Upper lobe of left lung (tissue), 6 donors: ENCODE measurements around the gene CDCA8. TPM values are rescaled to one million over a fixed set of nuclear protein-coding genes. Genes with fewer than 3 reads are reported as not detected.
A peak's percentile ranks its signal among the peaks of the same experiment; 100 is the strongest.
"Not testable (repeated sequence)": the region's sequence is repeated elsewhere in the genome, so short reads cannot be mapped to it uniquely, and the experiment has no call there.

ENCODE experiments used
- ATAC-seq, 2 donors: fragments of 200-7000 bp; cut with Tn5 transposase; one replicate each; pipeline ENCODE4 v1.9.1; 2022; ENCODE audit warnings: mild to moderate bottlenecking in 2 of 2, moderate library complexity in 2 of 2; ENCODE audit not compliant: low FRiP score in 2 of 2
- DNase-seq, 2 donors: peaks; one replicate each; pipeline ENCODE4 v3.0.0-alpha.2; 2019 to 2020
- H3K27ac ChIP-seq, 4 donors: fragments of 200-600 bp; sonication (generic); one replicate each; pipeline ENCODE4 v1.5.1; 2016 to 2019
- H3K27me3 ChIP-seq, 4 donors: fragments of 200-600 bp; sonication (generic); one replicate each; pipeline ENCODE4 v1.5.1; 2017 to 2019
- H3K36me3 ChIP-seq, 4 donors: fragments of 200-600 bp; sonication (generic); one replicate each; pipeline ENCODE4 v1.5.1; 2016 to 2019
- H3K4me1 ChIP-seq, 4 donors: fragments of 200-600 bp; sonication (generic); one replicate each; pipeline ENCODE4 v1.5.1; 2018 to 2019
- H3K4me3 ChIP-seq, 4 donors: fragments of 200-600 bp; sonication (generic); one replicate each; pipeline ENCODE4 v1.5.1; 2017 to 2019; ENCODE audit warnings: mild to moderate bottlenecking in 2 of 4, moderate library complexity in 1 of 4
- H3K9me3 ChIP-seq, 4 donors: fragments of 200-600 bp; sonication (generic); one replicate each; pipeline ENCODE4 v1.5.1; 2018 to 2019
- EP300 ChIP-seq, 4 donors: sonication (generic); formaldehyde crosslinking; IDR thresholded peaks; one replicate each; pipeline ENCODE4 v1.5.1; 2017; ENCODE audit warnings: antibody characterized with exemption in 4 of 4, control low read depth in 2 of 4
- POLR2A ChIP-seq, 4 donors: fragments of 450-650 bp; IDR thresholded peaks; one replicate each; pipeline ENCODE4 v1.5.1; 2016 to 2017; ENCODE audit warnings: antibody characterized with exemption in 4 of 4, mild to moderate bottlenecking in 2 of 4
- POLR2AphosphoS5 ChIP-seq, 2 donors: sonication (generic); formaldehyde crosslinking; IDR thresholded peaks; one replicate each; pipeline ENCODE4 v1.5.1; 2017; ENCODE audit warnings: antibody characterized with exemption in 2 of 2
- WGBS, 2 donors: methylation state at CpG; one replicate each; pipeline ENCODE4 v1.1.5; 2017 to 2018; 5-methylcytosine and 5-hydroxymethylcytosine counted together
- total RNA-seq, 6 donors: library from RNA; depleted of rRNA in 4 of 6; stranded (reverse); fragments of >200 nt in 4 of 6; gene quantifications; one replicate each; pipeline versions ENCODE4 v1.1.0 to v1.2.1, GENCODE V29; 2016 to 2021
- TF ChIP-seq, protein P1 (sequence below), 6 experiments: fragments of 450-650 bp in 4 of 6; fragments of 200-600 bp in 2 of 6; sonication (generic) in 2 of 6; IDR thresholded peaks; one replicate each; pipeline ENCODE4 v1.5.1; 2016 to 2019; ENCODE audit warnings: antibody characterized with exemption in 6 of 6
- donor health status: DM: no; HTN: no; CAD: no; lungs with moderate emphysema.
- donor health status: DM: no; HTN: yes; CAD: no; lungs with severe emphysema.

The CDCA8 gene
- total RNA-seq, 6 donors from 2014 or later, result 0.89 to 2.0 (median 1.5) TPM; not detected in 1

DNA sequence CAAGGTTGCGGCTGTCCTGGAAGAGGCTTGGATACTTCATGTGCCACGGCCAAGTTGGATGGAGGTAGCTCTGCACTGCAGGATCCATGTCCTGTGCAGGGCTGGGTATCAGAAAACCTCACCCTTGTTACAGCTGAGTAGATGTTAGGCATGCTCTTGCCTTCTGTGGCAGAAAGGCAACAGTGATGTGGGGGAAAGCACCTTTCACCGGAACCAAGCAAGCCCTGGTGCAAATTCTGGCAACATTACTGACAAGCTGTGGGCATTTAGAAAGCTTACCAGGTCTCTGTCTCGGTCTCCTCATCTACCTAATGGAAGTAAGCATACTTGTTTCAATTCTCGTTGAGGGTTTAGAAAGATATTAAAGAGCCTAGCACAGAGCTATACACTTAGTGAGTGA is 14.5 kb upstream of the CDCA8 start:
- peaks cover 0 to 6% (median 3%) of the 10 kb centered on the region in 4 donors for H3K36me3 ChIP-seq
- DNase-seq (no peak), ATAC-seq (no peak)
- TF ChIP-seq POLR2AphosphoS5 (IDR thresholded peaks at IDR 0.05) (no peak), POLR2A (IDR thresholded peaks at IDR 0.05) (no peak), EP300 (IDR thresholded peaks at IDR 0.05) (no peak)
- TF ChIP-seq, protein P1, sequence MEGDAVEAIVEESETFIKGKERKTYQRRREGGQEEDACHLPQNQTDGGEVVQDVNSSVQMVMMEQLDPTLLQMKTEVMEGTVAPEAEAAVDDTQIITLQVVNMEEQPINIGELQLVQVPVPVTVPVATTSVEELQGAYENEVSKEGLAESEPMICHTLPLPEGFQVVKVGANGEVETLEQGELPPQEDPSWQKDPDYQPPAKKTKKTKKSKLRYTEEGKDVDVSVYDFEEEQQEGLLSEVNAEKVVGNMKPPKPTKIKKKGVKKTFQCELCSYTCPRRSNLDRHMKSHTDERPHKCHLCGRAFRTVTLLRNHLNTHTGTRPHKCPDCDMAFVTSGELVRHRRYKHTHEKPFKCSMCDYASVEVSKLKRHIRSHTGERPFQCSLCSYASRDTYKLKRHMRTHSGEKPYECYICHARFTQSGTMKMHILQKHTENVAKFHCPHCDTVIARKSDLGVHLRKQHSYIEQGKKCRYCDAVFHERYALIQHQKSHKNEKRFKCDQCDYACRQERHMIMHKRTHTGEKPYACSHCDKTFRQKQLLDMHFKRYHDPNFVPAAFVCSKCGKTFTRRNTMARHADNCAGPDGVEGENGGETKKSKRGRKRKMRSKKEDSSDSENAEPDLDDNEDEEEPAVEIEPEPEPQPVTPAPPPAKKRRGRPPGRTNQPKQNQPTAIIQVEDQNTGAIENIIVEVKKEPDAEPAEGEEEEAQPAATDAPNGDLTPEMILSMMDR (IDR thresholded peaks at IDR 0.05), result no peak
- peaks cover 0 to 3% (median 0%) of the 10 kb centered on the region in 4 donors for H3K4me1 ChIP-seq
- H3K27me3 ChIP-seq, result no peaks in the 10 kb centered on the region
- H3K9me3 ChIP-seq, result no peaks in the 10 kb centered on the region
- WGBS, 2 donors, result 77 to 80% methylated on average over 3 to 5 of the region's 5 CpGs
- no peak overlapping the region for H3K4me3 ChIP-seq
- no peak overlapping the region for H3K27ac ChIP-seq

DNA sequence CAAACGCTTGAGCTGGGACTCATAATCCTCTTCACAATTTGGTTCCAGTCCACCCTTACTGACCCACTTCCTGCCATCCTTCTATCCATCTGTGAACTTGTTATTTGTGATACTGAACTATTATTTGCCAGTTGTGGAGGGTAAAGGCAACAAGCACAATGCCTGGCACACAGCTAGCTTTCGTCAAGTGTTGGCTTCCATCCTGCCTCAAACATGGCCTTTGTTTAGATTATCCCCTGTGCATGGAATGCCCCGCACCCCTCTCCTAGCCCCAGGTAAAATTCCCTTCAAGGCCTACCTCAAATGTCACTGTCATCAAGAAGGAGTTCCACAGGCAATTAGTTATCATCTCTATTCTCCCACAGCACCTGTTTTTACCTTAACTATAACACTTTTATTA is 11.4 kb upstream of the CDCA8 start:
- Histone ChIP-seq H3K36me3 (peaks cover 2 to 37% (median 25%) of the 10 kb centered on the region in 4 donors), H3K27me3 (no peaks in the 10 kb centered on the region), H3K9me3 (no peaks in the 10 kb centered on the region), H3K27ac (no peak overlapping the region), H3K4me3 (no peak overlapping the region), H3K4me1 (peaks cover 0 to 3% (median 0%) of the 10 kb centered on the region in 4 donors)
- WGBS, 2 donors, result 86 to 87% methylated on average over 3 of the region's 3 CpGs
- no peak for DNase-seq
- no peak for ATAC-seq
- TF ChIP-seq EP300 (IDR thresholded peaks at IDR 0.05) (no peak), POLR2A (IDR thresholded peaks at IDR 0.05) (no peak), POLR2AphosphoS5 (IDR thresholded peaks at IDR 0.05) (no peak)
- TF ChIP-seq, protein P1 (IDR thresholded peaks at IDR 0.05), result no peak

DNA sequence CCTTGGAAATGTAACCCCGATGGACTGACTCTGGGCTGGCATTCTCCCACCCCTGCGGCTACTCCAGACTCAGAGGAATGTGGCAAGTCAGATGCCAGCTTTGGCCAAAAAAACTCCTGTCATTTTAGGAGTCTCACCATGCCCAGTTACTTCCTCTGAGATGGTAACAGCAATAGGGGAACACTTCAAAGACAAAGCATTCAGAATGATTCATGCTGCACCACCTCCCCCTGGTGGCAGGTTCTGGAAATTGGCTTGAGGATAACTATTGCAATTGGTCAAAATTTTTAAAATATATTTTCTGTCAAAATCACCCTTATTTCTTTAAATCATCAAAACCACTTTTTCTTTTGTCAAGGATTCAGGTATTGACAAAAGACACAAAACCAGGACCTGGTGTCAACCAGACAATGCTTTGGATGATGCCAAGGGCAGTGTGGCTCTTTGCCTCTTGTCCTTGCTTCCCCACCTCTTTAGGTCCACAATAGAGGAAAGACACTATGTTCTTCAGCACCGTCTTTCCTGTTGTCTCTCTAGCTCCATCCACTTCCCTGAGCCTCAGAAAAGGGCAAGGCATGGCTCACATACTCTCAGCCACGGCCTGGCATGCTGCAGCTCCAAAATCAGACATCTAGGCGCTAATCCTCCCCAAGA is 9.9 kb upstream of the CDCA8 start:
- Histone ChIP-seq H3K4me1 (no peaks in the 10 kb centered on the region), H3K27ac (no peak overlapping the region), H3K9me3 (no peaks in the 10 kb centered on the region), H3K4me3 (no peak overlapping the region), H3K36me3 (peaks cover 5 to 53% (median 36%) of the 10 kb centered on the region in 4 donors), H3K27me3 (no peaks in the 10 kb centered on the region)
- DNase-seq (peak in 1 of 2 donors; percentile 47), ATAC-seq (peak; percentile 81 to 86)
- 68 to 73% methylated on average over 5 of the region's 5 CpGs for WGBS, 2 donors
- TF ChIP-seq, protein P1 (IDR thresholded peaks at IDR 0.05), result peak; percentile 60 to 82 (median 78)
- TF ChIP-seq POLR2AphosphoS5 (IDR thresholded peaks at IDR 0.05) (no peak), EP300 (IDR thresholded peaks at IDR 0.05) (no peak)

DNA sequence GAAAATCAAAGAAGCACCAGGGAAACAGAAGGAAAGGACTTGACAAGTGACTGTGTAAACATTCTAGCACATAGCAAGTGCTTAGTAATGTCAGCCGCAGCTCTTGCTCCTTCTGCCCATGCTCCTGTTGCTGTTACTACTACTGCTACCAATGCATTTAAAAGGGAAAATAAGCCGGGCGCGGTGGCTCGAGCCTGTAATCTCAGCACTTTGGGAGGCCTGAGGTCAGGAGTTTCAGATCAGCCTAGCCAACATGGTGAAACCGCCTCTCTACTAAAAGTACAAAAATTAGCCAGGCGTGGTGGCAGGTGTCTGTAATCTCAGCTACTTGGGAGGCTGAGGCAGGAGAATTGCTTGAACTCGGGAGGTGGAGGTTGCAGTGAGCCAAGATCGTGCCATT is 8.1 kb upstream of the CDCA8 start:
- H3K27me3 ChIP-seq, ATAC-seq, H3K4me1 ChIP-seq, H3K9me3 ChIP-seq, H3K4me3 ChIP-seq, H3K27ac ChIP-seq, DNase-seq: not testable (repeated sequence)
- 90% methylated on average over 9 of the region's 9 CpGs for WGBS, 2 donors
- H3K36me3 ChIP-seq, result peaks cover 5 to 60% (median 40%) of the 10 kb centered on the region in 4 donors

DNA sequence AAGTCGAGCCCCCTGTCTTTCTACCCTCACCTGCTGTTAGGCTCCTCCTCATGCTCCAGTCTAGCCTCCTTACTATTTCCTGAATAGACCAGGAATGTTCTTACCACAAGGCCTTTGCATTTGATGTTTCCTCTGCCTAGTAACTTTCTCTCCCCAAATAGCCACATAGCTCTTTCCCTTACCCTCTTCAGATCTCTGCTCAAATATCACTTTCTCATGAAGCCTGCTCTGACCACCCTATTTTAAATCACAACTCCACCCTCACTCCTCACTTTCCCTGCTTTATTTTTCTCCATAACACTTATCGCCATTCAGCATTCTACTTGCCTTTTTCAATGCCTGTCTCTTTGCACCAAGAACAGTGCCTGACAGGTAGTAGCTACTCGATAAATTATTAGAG is 6.6 kb upstream of the CDCA8 start:
- no peaks in the 10 kb centered on the region for H3K27me3 ChIP-seq
- 94 to 96% methylated on average over 3 of the region's 3 CpGs for WGBS, 2 donors
- peaks cover 12 to 22% (median 17%) of the 10 kb centered on the region in 4 donors for H3K4me1 ChIP-seq
- ATAC-seq (no peak), DNase-seq (no peak)
- H3K4me3 ChIP-seq, result no peak overlapping the region
- H3K36me3 ChIP-seq, result peaks cover 5 to 57% (median 40%) of the 10 kb centered on the region in 4 donors
- no peaks in the 10 kb centered on the region for H3K9me3 ChIP-seq
- H3K27ac ChIP-seq, result no peak overlapping the region
- TF ChIP-seq POLR2AphosphoS5 (IDR thresholded peaks at IDR 0.05), result no peak
- no peak for TF ChIP-seq POLR2A (IDR thresholded peaks at IDR 0.05)
- TF ChIP-seq, protein P1 (IDR thresholded peaks at IDR 0.05), result no peak
- no peak for TF ChIP-seq EP300 (IDR thresholded peaks at IDR 0.05)

DNA sequence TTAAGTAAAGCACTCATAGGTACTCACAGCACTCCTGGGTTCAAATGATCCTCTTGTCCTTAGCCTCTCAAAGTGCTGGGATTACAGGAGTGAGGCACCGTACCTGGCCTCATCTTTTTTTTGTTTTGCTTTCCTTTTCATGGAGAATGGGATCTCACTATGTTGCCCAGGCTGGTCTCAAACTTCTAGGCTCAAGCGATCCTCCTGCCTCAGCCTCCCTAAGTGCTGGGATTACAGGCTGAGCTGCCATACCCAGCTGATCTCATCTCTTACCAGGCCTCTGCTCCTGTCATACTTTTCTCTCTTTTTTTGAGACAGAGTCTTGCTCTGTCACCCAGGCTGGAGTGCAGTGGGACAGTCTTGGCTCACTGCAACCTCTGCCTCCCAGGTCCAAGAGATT is 4.6 kb upstream of the CDCA8 start:
- not testable (repeated sequence) for H3K27me3 ChIP-seq, DNase-seq, ATAC-seq, H3K4me3 ChIP-seq, H3K9me3 ChIP-seq, H3K27ac ChIP-seq
- Histone ChIP-seq H3K4me1 (peaks cover 23 to 35% (median 29%) of the 10 kb centered on the region in 4 donors), H3K36me3 (peaks cover 5 to 54% (median 37%) of the 10 kb centered on the region in 4 donors)
- 90 to 95% methylated on average over 2 of the region's 2 CpGs for WGBS, 2 donors
